GM13977 (cell line): ENCODE data around the gene NME4.
"Not testable (repeated sequence)": the region's sequence is repeated elsewhere in the genome, so short reads cannot be mapped to it uniquely, and the experiment has no call there.

Experiments used
- DNase-seq: peaks from one replicate; pipeline ENCODE4 v3.0.0; 2012; ENCODE audit warnings: low spot score
- CTCF ChIP-seq: IDR thresholded peaks from 2 replicates; pipeline ENCODE4 v1.5.1; 2012; ENCODE audit warnings: mild to moderate bottlenecking, control low read depth; ENCODE audit not compliant: insufficient read depth; ENCODE audit errors: extremely low read depth, missing control alignments
- in situ Hi-C: fragments of 300-500 bp; cut with MboI; formaldehyde crosslinking; loops from one replicate; pipeline ENCODE4 v1.12.0; 2022; ENCODE audit warnings: low sequenced_read_pairs, low pct_unique_long_range_greater_than_20kb, mixed read lengths, inconsistent platforms; ENCODE audit not compliant: unreplicated experiment

The NME4 gene

GRCh38 chr16:359067-359763, 37.8 kb upstream of the NME4 start:
- no peak for TF ChIP-seq CTCF
- DNase-seq = no peak
- in situ Hi-C loops = no loop called here

DNA sequence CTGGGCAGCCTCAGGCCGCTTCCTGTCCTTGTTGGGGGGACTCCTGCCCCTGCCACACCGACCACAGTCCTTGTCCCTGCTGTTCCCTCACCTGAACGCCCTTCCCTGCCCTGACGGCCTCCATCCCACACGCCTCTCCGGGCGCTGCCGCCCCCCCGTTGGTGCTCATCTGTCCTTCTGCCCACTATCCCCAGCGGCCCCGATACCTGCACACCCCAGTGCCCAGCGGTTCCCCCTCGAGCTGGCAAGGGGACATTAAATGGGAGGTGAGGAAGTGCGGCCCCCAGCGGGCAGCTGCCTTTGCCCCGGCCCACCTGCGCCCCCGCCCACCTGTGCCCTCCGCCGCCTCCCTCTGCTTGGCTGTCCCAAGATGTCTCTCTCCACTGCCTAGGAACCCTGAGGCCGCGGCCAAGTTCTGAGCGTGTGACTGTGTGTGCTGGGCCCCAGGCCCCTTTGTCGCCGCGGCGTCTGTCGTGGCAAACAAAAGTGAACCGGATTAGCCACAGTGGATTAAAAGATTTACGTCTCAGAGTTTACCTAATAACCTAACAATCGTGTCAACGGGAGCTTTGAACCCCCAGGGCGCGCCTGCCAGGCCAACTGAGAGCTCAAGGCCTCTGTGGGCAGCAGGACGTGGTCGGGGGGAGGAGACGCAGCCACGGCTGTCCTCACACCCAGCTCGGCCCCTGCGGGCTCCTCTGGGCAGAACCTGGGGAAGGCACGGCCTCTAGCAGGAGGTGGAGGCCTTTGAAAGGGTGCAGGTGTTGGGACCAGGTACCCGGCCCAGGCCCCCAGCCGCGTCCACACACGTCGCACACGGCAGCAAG, 36.9 kb upstream of the NME4 start:
- in situ Hi-C loops = no loop called here
- TF ChIP-seq CTCF = no peak
- no peak for DNase-seq

DNA sequence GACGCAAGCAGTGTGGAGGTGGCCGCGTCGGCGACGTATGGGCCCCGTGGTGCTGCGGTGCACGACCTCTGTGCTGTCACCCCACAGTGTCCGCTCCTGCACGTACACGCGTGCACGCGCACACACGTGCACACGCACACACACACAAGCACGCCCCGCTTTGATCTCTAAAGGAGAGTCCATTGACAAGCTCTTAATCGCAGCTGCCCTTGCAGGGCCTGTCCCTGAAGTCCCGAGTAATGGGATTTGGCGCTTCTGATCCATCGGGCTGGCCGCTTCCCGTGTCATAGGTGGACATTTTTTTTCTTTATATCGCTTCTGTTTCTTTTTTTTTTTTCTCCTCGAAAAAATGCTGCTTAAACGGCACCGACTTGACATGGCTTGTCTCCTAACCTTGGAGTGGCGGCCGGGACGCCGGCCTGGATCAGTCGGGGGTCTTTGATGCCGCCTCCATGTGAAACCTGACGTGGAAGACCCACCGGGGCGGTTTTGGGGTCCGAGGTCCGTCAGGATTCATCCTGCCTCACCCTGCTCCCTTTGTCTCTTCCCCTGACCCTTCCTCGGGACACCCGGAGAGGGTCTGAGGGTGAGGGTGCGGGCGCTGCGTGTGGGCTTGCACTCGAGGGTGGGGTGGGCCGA, 36.2 kb upstream of the NME4 start:
- no peak for DNase-seq
- in situ Hi-C loops = no loop called here
- no peak for TF ChIP-seq CTCF

DNA sequence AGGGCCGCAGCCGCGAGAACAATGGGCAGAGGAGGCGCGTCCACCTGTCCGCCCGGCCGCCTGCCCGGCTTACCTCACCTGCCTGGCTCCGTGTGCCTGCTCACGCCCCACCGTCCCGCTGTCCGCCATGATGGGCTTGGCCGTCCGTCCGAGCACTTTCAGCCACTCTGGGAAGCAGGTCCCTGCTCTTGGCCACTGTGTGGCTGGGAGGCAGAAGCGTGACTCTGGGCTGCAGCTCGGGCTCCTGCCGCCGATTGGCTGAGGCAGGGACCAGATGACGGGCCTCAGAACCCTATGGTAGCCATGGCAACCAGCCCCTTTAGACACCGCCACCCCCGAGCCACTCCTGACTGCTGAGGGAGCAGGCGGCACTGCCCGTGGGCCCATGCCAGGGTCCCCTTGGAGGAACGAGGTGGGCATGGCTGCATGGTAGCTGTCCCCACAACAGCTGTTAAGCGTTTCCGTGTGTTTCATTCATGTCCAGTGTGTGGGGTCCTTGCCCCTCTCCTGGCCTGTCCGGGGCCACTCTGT, 35.6 kb upstream of the NME4 start:
- no peak for DNase-seq
- no peak for TF ChIP-seq CTCF
- in situ Hi-C loops = no loop called here

DNA sequence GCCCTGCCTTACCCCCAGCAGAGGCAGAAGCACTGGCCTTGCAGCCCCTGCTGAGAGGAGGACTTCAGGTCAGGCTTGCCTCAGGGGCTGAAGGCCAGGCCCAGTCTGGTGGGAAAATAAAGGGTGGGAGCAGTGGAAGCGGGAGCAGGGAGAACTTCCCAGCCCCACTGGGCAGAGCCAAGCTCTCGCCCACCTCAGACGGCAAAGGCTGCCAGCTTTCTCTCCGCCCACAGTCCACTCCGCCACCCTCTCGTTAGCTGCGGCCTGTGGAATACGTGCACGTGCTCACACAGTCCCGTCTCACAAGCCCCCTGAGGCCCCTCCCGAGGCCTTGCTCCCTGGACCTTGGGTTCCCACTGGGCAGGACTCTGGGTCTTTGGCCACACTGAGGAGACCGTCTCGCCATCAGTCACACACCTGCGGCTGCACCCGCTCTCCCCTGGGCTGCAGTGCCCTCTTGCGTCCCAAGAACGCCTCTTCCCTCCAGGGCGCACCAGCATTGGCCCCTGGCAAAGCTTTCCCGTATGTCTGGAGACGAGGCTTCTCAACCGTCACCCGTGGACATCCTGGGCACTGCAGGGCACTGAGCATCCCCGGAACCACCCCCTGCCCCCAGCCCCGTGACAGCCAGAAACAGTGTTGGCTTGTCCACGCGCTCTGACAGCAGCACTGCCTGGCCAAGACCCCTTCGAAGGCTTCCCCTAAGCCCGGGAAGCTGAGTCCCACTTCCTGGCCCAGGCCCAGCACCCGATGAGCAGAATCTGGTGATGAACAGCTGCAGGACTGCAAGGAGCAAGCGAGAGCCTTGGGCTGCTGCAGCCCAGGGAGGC, 34.9 kb upstream of the NME4 start:
- DNase-seq = peak; percentile 96
- TF ChIP-seq CTCF = peak; percentile 96
- in situ Hi-C loops = no loop called here

DNA sequence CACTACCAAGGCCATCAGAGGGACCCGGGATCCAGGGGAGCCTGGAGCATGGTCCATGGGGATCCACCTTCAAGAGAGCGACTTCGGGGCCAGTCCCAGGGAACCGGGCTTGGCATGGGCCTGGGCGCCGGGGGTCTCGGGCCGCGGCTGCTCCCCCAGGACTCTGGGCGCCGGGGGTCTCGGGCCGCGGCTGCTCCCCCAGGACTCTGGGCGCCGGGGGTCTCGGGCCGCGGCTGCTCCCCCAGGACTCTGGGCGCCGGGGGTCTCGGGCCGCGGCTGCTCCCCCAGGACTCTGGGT, 34.3 kb upstream of the NME4 start:
- DNase-seq, in situ Hi-C loops: not testable (repeated sequence)
